Ishikawa (cell line): Measurements from ENCODE around the gene TMEM164.

Source experiments
- CREB1 ChIP-seq: IDR thresholded peaks from 2 replicates; pipeline ENCODE4 v1.6.1; 2012; ENCODE audit warnings: low read depth
- EGR1 ChIP-seq: IDR thresholded peaks from 2 replicates; pipeline ENCODE4 v1.6.1; 2012
- EP300 ChIP-seq: IDR thresholded peaks from 2 replicates; pipeline ENCODE4 v1.6.1; 2012; ENCODE audit warnings: borderline replicate concordance
- NFIC ChIP-seq: IDR thresholded peaks from 2 replicates; pipeline ENCODE4 v1.6.1; 2012
- RAD21 ChIP-seq: IDR thresholded peaks from 2 replicates; pipeline ENCODE4 v1.6.1; 2012; ENCODE audit warnings: low read depth
- REST ChIP-seq: IDR thresholded peaks from 2 replicates; pipeline ENCODE4 v1.6.1; 2012; ENCODE audit warnings: low read depth, mild to moderate bottlenecking
- TAF1 ChIP-seq: IDR thresholded peaks from 2 replicates; pipeline ENCODE4 v1.6.1; 2012; ENCODE audit warnings: low read depth, mild to moderate bottlenecking
- TCF12 ChIP-seq: IDR thresholded peaks from 2 replicates; pipeline ENCODE4 v1.6.1; 2012; ENCODE audit warnings: low read depth
- ZBTB7A ChIP-seq: IDR thresholded peaks from 2 replicates; pipeline ENCODE4 v1.6.1; 2012; ENCODE audit warnings: low read depth

- TF ChIP-seq CREB1 (no peak), EP300 (no peak), EGR1 (no peak), ZBTB7A (no peak), REST (no peak), TAF1 (no peak), TCF12 (no peak), RAD21 (no peak), NFIC (no peak)
Observed at GRCh38 chrX:110135618-110136017, 132.7 kb downstream of the TMEM164 start.
